LNCaP clone FGC (cell line): Measurements from ENCODE around the gene ARID1B.

Experiments used
- DNase-seq: peaks from one replicate; pipeline ENCODE4 v3.0.0-alpha.2; 2011; ENCODE audit warnings: low read depth
- H3K4me3 ChIP-seq: 2 replicates; pipeline ENCODE4 v1.5.1; 2011; ENCODE audit warnings: mild to moderate bottlenecking, low read depth, low read length, control low read depth
- CTCF ChIP-seq: IDR thresholded peaks from 2 replicates; pipeline ENCODE4 v1.5.1; 2012; ENCODE audit warnings: mild to moderate bottlenecking; ENCODE audit not compliant: control insufficient read depth, insufficient read depth; ENCODE audit errors: extremely low read depth

The ARID1B gene

GRCh38 chr6:157120534-157121232 is 343.5 kb downstream of the ARID1B start:
- DNase-seq = no peak
- no peak overlapping the region for H3K4me3 ChIP-seq
- TF ChIP-seq CTCF = no peak

GRCh38 chr6:157121897-157122296 is 344.7 kb downstream of the ARID1B start:
- TF ChIP-seq CTCF = no peak
- DNase-seq = no peak
- no peak overlapping the region for H3K4me3 ChIP-seq

GRCh38 chr6:157123234-157123633 is 346.1 kb downstream of the ARID1B start:
- no peak for TF ChIP-seq CTCF
- DNase-seq = no peak
- no peak overlapping the region for H3K4me3 ChIP-seq

GRCh38 chr6:157124485-157125254 is 347.5 kb downstream of the ARID1B start:
- DNase-seq = no peak
- no peak for TF ChIP-seq CTCF
- no peak overlapping the region for H3K4me3 ChIP-seq

- TF ChIP-seq CTCF = no peak
- no peak for DNase-seq
- no peak overlapping the region for H3K4me3 ChIP-seq
Measured at GRCh38 chr6:157125531-157125930, 348.4 kb downstream of the ARID1B start.

- no peak for TF ChIP-seq CTCF
- no peak overlapping the region for H3K4me3 ChIP-seq
Measured at GRCh38 chr6:157126183-157127098, 349.3 kb downstream of the ARID1B start.

More at GRCh38 chr6:157126183-157127098, 349.3 kb downstream of the ARID1B start:
- no peak for DNase-seq
